OCI-LY1 (cell line): ENCODE data around the gene ABLIM2.

Experiments
- EZH2 ChIP-seq: fragments of 200-600 bp; sonication (generic), shearing (Covaris generic); IDR thresholded peaks from 2 replicates; pipeline ENCODE4 v1.8.0; 2017; ENCODE audit warnings: borderline replicate concordance, mixed run types, mild to moderate bottlenecking, antibody characterized with exemption, low read length, moderate library complexity, mixed read lengths
- TF ChIP-seq, protein P1 (sequence below): fragments of 200-600 bp; sonication (generic), shearing (Covaris generic); IDR thresholded peaks from 2 replicates; pipeline ENCODE4 v1.5.1; 2017; ENCODE audit warnings: mild to moderate bottlenecking, antibody characterized with exemption, low read length, moderate library complexity, mixed read lengths

DNA sequence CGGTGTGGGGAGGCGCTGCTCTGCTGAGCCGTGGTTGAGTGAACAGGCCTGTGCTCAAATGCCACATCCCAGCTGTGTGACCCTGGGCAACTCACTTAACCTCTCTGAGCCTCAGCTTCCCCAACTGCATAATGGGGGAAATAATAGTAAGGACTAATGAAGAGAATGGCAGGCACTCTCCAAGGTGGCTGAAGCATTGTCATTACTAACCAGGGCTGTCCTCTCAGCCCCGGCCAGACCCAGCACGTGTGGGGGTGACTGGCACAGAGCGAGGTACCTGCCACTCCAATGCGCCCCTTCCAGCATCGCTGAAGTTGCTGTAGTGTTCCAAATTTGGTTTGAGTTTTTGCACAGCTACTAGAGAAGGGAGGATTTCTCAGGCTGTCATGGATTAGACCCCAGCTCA lies 80.0 kb downstream of the ABLIM2 start:
- TF ChIP-seq, protein P1, sequence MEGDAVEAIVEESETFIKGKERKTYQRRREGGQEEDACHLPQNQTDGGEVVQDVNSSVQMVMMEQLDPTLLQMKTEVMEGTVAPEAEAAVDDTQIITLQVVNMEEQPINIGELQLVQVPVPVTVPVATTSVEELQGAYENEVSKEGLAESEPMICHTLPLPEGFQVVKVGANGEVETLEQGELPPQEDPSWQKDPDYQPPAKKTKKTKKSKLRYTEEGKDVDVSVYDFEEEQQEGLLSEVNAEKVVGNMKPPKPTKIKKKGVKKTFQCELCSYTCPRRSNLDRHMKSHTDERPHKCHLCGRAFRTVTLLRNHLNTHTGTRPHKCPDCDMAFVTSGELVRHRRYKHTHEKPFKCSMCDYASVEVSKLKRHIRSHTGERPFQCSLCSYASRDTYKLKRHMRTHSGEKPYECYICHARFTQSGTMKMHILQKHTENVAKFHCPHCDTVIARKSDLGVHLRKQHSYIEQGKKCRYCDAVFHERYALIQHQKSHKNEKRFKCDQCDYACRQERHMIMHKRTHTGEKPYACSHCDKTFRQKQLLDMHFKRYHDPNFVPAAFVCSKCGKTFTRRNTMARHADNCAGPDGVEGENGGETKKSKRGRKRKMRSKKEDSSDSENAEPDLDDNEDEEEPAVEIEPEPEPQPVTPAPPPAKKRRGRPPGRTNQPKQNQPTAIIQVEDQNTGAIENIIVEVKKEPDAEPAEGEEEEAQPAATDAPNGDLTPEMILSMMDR: no peak
- no peak for TF ChIP-seq EZH2
